GM12878 (cell line): Measurements from ENCODE around the gene DCAF17. TPM values are rescaled to one million over a fixed set of nuclear protein-coding genes. Genes with fewer than 3 reads are reported as not detected.
A peak's percentile ranks its signal among the peaks of the same experiment; 100 is the strongest.

Experiments
- NKRF ChIP-seq: fragments of 450-650 bp; conservative IDR thresholded peaks from 2 replicates; pipeline ENCODE4 v1.6.1; 2017; ENCODE audit warnings: mild to moderate bottlenecking, moderate library complexity
- STAT3 ChIP-seq: IDR thresholded peaks from 2 replicates; pipeline ENCODE4 v1.6.1; 2011; ENCODE audit warnings: low read depth, low read length, improper control_type of control experiment
- ZNF592 ChIP-seq: fragments of 450-650 bp; IDR thresholded peaks from 2 replicates; pipeline ENCODE4 v1.6.1; 2017; ENCODE audit warnings: mild to moderate bottlenecking, moderate library complexity
- polyA plus RNA-seq, 11 experiments: library from polyadenylated mRNA; depleted of rRNA in 4 of 11; unstranded in 6 of 11; stranded (reverse) in 5 of 11; fragments of >200 nt; fragmentation: Nextera tagmentation in 4 of 11; fragmentation: Illumina TruSeq in 1 of 11; extraction: Ambion mirVana in 4 of 11; extraction: Trizol in 1 of 11; gene quantifications; 1 replicate in 1 of 11; 2 replicates in 10 of 11; pipeline versions ENCODE4 v1.2.1 to v1.2.3, GENCODE V29; 2011 to 2016; ENCODE audit warnings: inconsistent platforms in 2 of 11, missing spikeins in 2 of 11, low read depth in 1 of 11
- total RNA-seq, 4 experiments: library from RNA; depleted of rRNA in 3 of 4; stranded (reverse); fragments of >200 nt in 3 of 4; fragmentation: Illumina TruSeq in 1 of 4; extraction: Trizol in 1 of 4; gene quantifications; 2 replicates each; pipeline versions ENCODE4 v1.2.1 to v1.2.3, GENCODE V29; 2013 to 2021

The DCAF17 gene
- total and polyA plus RNA-seq, 10 of the 15 experiments (the other 5 are each of a cell fraction or from before 2014, with no cell fraction given), result 5.2 to 32.9 (median 23.4) TPM

DNA sequence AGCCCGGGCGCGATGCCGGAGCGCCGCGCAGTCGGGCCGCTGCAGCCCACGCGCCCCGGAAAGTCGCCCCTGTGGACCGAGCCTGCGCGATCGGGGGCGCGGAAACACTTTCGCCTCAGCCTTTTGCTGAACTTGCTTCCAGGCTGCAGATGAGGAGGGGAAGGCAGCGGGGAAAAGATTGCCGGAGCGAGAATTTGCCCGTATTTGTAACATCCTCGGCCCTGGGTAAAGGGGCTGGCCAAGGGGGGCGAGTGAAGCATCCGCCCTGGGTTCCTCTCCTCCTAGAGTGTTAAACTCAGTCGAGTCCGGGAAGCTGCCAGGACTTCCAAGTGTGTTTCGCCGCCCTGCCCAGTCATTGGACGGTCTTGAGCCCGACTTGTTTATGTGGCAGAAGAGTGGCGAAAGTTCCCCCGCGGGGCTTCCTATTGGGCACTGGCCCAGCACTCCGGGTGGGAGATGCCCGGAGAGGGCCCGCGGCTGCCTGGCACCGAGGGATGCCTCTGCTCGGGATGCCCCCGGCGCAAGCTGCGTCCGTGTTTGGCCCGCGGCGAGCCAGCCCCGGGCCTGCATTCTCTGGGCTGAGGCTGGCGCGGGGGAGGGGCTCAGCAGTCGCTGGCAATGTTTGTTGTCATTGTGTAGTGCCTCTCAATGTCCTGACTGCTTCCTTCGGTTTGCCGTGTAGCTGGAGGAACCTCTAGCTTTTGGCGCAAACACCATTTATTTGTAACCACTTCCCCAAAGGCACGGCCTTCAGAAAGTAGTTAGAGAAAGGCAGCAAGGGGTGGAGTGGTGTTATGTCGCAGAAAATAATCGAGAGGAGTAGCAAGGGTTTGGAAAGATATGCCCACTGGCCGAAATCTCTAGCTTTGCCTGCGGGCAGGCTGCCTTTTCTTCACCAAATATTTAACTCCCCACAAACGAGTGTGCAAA, 89.3 kb downstream of the DCAF17 start (continued):
- no peak for TF ChIP-seq ZNF592
- TF ChIP-seq NKRF, result peak; percentile 34; the same call in 1 of the 2 replicates
- no peak for TF ChIP-seq STAT3
